Medulla oblongata (tissue), 1 donor: ENCODE measurements around the gene DOK5.
A peak's percentile ranks its signal among the peaks of the same experiment; 100 is the strongest.

Experiments used
- DNase-seq: peaks from one replicate; pipeline ENCODE4 v3.0.0-alpha.2; 2015; ENCODE audit errors: extremely low spot score

Gene DOK5

GRCh38 chr20:54559890-54560289 is 84.5 kb downstream of the DOK5 start:
- no peak for DNase-seq

DNA sequence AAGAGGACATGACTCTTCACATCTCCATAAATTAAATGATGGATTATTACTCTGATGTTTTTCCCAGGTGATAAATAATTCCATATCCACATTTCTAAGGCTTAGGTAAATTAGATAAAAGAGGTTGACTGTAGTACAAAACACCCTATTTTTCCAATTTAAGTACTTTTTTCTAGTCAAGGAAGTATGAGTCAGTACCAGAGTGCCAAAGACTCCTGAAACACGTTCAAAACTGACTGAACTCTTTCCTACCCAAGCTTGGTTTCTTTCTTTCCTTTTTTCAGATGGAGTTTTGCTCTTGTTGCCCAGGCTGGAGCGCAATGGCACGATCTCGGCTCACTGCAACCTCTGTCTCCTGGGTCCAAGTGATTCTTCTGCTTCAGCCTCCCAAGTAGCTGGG is 85.0 kb downstream of the DOK5 start:
- no peak for DNase-seq

DNA sequence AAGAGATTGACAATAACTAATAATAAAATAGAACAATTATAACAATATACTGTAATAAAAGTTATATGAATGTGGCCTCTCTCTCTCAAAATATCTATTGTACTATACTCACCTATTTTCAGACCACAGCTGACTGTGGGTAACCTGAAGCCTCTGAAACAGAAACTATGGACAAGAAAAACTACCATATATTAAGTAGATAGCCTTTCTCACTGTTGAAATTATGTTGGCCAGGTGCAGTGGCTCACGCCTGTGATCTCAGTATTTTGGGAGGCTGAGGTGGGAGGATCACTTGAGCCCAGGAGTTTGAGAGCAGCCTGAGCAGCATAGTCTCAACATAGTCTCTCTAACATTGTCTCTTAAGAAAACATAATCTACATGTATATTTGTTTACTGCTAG is 89.9 kb downstream of the DOK5 start:
- no peak for DNase-seq

DNA sequence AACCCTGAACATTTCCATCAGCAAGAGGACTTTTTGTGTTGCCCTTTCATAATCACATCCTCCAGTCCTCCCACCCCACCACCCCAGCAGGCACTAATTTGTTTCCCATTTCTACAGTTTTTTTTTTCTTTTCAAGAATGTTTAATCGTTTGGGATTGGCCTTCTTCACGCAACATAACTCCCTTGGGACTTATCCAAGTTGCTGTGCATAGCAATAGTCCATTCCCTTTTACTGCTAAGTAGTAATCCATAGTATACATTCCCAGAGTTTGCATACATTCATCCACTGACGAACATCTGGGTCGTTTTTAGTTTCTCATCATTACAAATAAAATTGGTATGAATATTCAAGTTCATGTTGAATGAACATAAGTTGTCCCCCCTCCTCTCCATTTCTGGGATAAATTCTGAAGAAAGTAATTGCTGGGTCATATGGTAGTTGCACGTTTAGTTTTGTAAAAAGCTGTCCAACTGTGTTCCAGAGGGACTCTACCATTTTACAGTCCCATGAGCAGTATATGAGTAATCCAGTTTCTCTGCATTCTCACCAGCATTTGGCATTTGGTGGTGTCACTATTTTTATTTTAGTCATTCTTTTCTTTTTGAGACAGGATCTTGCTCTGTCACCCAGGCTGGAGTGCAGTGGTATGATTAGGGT is 90.8 kb downstream of the DOK5 start:
- DNase-seq, result no peak

GRCh38 chr20:54570561-54570960 is 95.2 kb downstream of the DOK5 start:
- no peak for DNase-seq

- DNase-seq, result no peak
Observed at GRCh38 chr20:54572665-54573435, 97.5 kb downstream of the DOK5 start.

- DNase-seq, result peak; percentile 10
Observed at GRCh38 chr20:54573838-54574237, 98.4 kb downstream of the DOK5 start.

- DNase-seq, result no peak
Observed at GRCh38 chr20:54576518-54576917, 101.1 kb downstream of the DOK5 start.

- no peak for DNase-seq
Observed at GRCh38 chr20:54577637-54578036, 102.2 kb downstream of the DOK5 start.

DNA sequence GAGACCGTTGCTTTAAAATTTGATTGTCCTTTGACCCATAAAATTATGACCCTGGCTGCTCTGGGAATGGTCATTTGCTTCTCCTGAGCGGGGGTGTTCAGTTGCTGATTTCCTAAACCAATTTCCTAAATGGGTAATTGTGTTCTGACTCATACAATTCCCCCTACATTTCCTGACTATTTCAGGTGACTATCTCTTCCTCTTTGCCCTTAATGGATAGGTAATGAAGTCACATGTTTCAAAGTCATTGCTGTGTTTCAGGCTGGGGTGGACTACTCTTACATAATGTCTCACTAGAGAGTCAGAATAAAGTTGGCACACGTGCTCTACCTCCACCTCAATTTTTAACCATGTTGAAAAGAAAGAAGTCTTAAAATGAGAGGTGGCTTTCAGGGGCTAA is 109.8 kb downstream of the DOK5 start:
- no peak for DNase-seq

DNA sequence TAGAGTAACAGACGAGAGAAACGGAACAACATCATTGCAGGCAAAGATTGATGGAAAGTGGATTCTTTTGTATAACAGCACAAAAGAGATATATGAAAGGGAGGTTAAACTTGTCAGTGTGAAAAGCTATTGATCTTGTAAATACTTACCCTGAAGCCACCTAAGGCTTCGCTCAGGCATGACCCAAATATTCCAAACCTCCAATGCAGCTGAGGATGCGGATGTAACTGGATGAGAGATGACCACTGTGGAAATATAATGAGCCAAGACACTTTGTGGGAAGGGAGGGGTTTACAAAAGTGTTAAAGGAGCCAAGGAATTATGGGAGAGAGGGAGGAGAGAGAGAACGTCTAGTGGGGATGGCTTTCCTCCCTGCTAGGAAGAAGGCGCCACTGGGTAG is 112.0 kb downstream of the DOK5 start:
- DNase-seq, result no peak

DNA sequence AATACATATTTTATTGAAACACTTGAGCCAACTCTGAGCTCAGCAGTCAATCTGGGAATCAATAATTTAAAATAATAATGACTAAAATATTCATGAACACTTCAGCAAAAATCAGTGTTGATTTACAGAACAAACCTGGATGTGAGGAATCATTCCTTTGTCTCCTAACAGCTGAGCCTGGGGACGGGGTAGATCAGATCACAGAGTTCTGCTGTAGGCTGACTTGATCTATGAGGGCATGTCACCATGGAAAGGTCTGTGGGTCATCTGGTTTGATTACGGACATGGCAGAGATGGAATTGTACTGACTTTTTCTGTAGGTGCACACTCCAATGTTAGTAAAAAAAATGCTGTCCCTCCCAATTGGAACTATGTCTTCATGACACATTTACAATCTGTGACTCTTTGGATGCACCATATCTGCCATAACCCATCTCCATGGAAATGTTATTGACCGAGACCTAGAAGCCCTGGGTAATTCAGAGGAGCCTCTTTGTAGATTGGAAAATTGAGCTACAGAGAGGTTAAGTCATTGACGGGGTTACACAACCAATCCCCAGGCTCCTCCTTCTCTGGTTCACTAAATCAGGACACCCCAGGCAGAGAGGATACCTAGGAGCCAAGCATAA is 114.1 kb downstream of the DOK5 start:
- no peak for DNase-seq

DNA sequence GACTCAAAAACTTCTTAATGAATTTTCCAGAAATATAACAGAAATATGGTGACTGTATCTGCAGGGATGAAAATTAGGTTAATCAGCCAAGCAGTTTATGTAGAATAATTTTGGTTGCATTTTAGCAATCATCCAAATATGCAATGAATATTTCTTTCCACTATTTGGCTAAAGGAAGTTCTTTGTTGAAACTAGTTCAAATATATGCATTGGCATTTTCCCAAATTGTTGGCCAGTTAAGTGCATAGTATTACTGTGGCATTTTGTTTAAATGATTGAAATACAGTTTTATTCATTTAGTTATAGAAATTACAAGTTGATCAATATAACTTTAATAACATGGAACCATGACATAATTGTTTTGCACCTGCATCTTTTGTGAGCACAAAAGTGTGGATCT is 115.5 kb downstream of the DOK5 start:
- no peak for DNase-seq

DNA sequence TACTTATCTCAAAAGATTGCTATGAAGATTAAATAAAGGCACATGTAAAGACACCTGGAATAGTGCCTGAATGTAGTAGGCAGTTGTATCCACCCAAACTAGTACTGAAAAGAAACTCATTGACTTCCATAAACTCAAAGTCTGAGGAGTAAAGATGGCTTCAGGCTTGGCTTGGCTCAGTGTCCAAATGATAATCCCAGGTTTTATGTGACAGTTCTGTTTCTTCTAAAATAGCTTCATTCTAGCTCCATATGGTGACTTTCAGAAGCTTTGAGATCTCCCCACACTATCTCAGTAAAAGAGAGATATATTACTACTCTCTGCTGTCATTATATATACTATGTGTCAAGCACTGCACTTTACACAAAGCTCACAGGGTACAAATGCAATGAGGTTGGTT is 121.3 kb downstream of the DOK5 start:
- no peak for DNase-seq

- DNase-seq, result no peak
Observed at GRCh38 chr20:54598352-54598751, 123.0 kb downstream of the DOK5 start.

- no peak for DNase-seq
Observed at GRCh38 chr20:54600634-54601033, 125.2 kb downstream of the DOK5 start.

DNA sequence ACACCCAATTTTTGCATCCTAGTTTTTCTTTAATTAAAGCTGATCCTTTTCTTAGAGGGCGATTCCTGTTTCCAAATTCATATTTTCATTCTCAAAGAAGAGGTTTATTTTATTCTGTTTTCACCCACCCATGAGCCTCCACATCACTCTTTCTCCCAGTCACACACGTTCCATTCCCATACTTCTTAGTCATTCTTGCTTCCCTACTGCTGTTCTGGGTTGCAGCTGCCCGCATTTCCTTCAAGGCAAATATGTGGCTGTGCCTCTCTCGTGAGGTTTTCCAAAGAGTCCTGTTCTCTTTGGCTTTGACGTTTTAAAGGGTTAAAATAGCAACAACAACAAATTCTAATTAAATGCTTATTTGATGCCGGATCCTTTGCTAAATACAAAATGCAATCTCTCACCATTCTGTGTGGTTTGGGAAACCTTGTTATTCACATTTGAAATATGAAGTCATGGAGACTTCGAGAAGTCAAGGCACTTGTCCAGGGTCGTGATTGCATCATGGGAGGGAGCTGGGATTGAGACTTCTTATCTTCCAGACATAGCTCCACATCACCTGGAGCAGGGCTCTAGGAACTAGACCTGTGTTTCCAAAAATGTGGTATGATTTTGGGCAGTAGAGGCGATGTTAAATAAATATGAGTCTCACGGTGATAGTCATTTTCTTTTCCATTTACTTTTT is 126.6 kb downstream of the DOK5 start:
- no peak for DNase-seq

DNA sequence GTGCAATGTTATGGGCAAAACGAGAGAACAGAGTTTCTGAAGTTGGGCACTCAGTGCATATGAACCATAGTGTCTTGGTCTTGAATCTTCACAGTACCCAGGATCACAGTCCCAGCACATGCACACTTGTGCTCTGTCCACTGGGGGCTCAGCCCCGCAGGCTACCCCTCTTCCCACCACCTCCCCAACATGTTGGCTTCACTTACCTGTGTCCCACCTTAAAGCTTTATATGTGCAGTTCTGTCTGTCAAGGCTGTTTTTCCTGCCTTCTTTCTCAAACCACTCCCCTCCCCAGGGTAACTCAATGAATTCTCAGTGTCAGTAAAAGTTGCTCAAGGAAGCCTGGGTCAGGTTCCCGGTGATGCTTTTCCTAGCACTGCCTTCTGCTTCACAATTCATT is 129.9 kb downstream of the DOK5 start:
- no peak for DNase-seq

DNA sequence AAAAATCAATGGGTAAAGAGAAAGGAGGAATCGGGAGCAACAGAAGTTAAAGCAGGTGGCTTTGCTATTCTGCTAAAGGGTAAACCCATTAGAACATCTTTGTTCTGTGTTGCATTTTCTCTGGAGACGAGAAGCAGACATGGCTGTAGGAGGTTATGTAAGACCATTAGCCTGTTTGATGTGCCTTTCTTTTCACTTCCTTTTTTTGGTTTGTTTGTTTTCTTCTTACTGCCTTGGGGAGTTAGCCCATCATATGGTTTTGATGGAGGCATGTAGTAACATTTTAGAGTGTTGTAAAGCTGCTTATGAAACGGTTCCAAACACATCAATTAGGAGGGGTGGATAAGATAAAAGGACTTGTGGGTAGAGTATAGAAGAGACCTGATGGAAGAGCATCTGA is 131.0 kb downstream of the DOK5 start:
- DNase-seq, result no peak

- no peak for DNase-seq
Observed at GRCh38 chr20:54608039-54608745, 132.8 kb downstream of the DOK5 start.

- no peak for DNase-seq
Observed at GRCh38 chr20:54608943-54609342, 133.6 kb downstream of the DOK5 start.
